HEK293 (cell line): Measurements from ENCODE around the gene RABEP1.

Source experiments
- CTCF ChIP-seq: fragments of 450-650 bp; formaldehyde crosslinking; IDR thresholded peaks from 2 replicates; pipeline ENCODE4 v1.5.1; 2016; ENCODE audit warnings: missing biosample characterization, missing genetic modification characterization
- GLI4 ChIP-seq: fragments of 450-650 bp; formaldehyde crosslinking; IDR thresholded peaks from 2 replicates; pipeline ENCODE4 v1.5.1; 2016; ENCODE audit warnings: missing biosample characterization, missing genetic modification characterization
- GLIS2 ChIP-seq: fragments of 450-650 bp; formaldehyde crosslinking; IDR thresholded peaks from 2 replicates; pipeline ENCODE4 v1.5.1; 2016; ENCODE audit warnings: missing biosample characterization, missing genetic modification characterization
- MEIS1 ChIP-seq: sonication (generic); formaldehyde crosslinking; IDR thresholded peaks from 2 replicates; pipeline ENCODE4 v1.8.1; 2022; ENCODE audit warnings: missing genetic modification reagents, mild to moderate bottlenecking, borderline replicate concordance
- MYNN ChIP-seq: fragments of 450-650 bp; formaldehyde crosslinking; IDR thresholded peaks from 2 replicates; pipeline ENCODE4 v1.5.1; 2016; ENCODE audit warnings: missing biosample characterization, missing genetic modification characterization, borderline replicate concordance
- SETDB1 ChIP-seq: IDR thresholded peaks from one replicate; pipeline ENCODE4 v1.6.1; 2017; ENCODE audit warnings: mild to moderate bottlenecking, low read length, moderate library complexity, mixed read lengths; ENCODE audit not compliant: insufficient read length
- ZNF112 ChIP-seq: fragments of 450-650 bp; formaldehyde crosslinking; IDR thresholded peaks from 2 replicates; pipeline ENCODE4 v1.5.0; 2017; ENCODE audit warnings: missing biosample characterization, missing genetic modification characterization
- ZNF138 ChIP-seq: fragments of 450-650 bp; formaldehyde crosslinking; IDR thresholded peaks from 2 replicates; pipeline ENCODE4 v1.5.1; 2016; ENCODE audit warnings: missing biosample characterization, missing genetic modification characterization, borderline replicate concordance
- ZNF24 ChIP-seq: fragments of 450-650 bp; formaldehyde crosslinking; IDR thresholded peaks from 2 replicates; pipeline ENCODE4 v1.5.1; 2016; ENCODE audit warnings: missing biosample characterization, missing genetic modification characterization
- ZNF350 ChIP-seq: fragments of 450-650 bp; formaldehyde crosslinking; IDR thresholded peaks from 2 replicates; pipeline ENCODE4 v1.5.0; 2017; ENCODE audit warnings: missing biosample characterization, mild to moderate bottlenecking, missing genetic modification characterization
- ZNF426 ChIP-seq: fragments of 450-650 bp; formaldehyde crosslinking; IDR thresholded peaks from 2 replicates; pipeline ENCODE4 v1.5.1; 2017; ENCODE audit warnings: missing biosample characterization, missing genetic modification characterization, mild to moderate bottlenecking, inconsistent platforms, moderate library complexity
- ZNF501 ChIP-seq: fragments of 450-650 bp; formaldehyde crosslinking; IDR thresholded peaks from 2 replicates; pipeline ENCODE4 v1.5.1; 2016; ENCODE audit warnings: missing biosample characterization, missing genetic modification characterization
- ZNF558 ChIP-seq: fragments of 450-650 bp; formaldehyde crosslinking; IDR thresholded peaks from 2 replicates; pipeline ENCODE4 v1.5.1; 2016; ENCODE audit warnings: missing biosample characterization, missing genetic modification characterization
- ZNF776 ChIP-seq: fragments of 450-650 bp; formaldehyde crosslinking; IDR thresholded peaks from 2 replicates; pipeline ENCODE4 v1.5.0; 2017; ENCODE audit warnings: missing biosample characterization, missing genetic modification characterization, borderline replicate concordance

DNA sequence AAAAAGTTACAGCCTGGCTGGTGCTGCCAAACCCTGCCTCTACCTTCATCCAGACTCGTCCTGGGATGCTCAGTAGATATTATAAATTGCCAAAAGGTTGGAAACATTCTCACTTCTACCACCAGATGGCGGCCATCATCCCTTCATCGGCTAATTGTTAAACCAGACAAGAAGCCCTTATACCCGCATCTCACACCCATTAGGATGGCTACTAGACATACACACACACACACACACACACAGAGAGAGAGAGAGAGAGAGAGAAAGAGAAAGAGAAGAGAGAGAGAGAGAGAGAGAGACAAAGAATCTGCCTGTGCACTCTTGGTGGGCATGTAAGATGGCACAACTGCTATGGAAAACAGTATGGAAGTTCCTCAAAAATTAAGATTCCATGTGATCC, 32.5 kb upstream of the RABEP1 start:
- TF ChIP-seq MYNN (tag by site-specific recombination) (no peak), ZNF426 (tag by site-specific recombination) (no peak), SETDB1 (no peak), CTCF (tag by site-specific recombination) (peak; percentile 53; the same call in 1 of the 2 replicates), ZNF558 (tag by site-specific recombination) (no peak), ZNF776 (tag by site-specific recombination) (no peak), ZNF24 (no peak), ZNF501 (no peak), MEIS1 (no peak), ZNF112 (tag by site-specific recombination) (no peak), ZNF350 (tag by site-specific recombination) (no peak), GLI4 (tag by site-specific recombination) (no peak), GLIS2 (tag by site-specific recombination) (no peak), ZNF138 (no peak)
